IPS DF 4.7 (cell line): ENCODE measurements around the gene RHBDL1.

Experiments used
- DNase-seq: peaks from one replicate; pipeline ENCODE4 v3.0.0-alpha.2; 2013; ENCODE audit warnings: low spot score; ENCODE audit errors: extremely low read depth

RHBDL1 gene

GRCh38 chr16:717450-718245 lies 42.2 kb downstream of the RHBDL1 start:
- no peak for DNase-seq

GRCh38 chr16:718389-718788 lies 42.9 kb downstream of the RHBDL1 start:
- DNase-seq, result no peak

DNA sequence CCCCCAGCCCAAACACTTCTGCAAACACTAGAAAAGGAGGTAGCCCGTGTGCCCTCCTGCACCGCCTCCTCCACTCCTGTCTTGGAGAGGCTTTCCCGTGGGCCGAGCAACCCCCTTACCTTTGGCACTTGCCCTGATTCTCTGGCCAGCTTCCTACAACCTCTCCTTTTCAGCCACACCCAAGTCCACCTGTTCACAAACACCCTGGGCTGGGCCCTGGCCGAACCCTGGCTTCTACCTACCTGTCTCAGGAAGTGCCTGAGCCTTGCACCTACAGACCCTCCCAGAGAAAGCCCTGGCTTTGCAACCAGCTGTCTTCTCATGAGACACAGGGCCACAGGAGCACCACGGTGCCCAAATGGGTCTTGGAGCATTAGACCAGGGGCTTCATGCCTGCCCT lies 43.5 kb downstream of the RHBDL1 start:
- no peak for DNase-seq

GRCh38 chr16:719815-720446 lies 44.5 kb downstream of the RHBDL1 start:
- DNase-seq, result no peak

DNA sequence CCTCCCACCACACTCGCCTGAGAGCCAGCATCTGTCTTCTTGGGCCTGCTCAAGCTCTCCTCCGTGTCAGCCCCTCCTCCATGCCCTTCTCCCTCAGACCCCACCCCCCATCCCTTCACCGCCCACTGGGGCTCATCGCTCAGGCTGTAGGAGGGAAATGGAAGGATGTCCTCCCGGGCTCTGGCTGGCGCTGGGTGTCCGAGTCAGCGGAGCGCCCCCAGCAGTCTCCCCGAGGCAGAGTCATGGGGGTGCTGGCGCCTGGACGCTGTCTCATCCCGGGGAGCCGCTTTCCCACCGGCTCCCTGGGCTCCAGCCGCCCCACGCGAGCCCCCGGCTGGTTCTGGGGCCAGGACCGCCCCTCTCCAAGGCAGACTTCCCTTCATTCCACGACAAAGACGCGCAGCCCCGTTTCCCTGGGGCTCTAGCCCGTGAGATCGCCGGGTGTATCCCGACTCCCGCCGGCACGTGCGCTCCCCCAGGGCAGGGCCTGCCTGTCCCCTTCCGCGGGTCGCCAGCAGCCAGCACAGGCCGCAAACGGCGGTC lies 45.0 kb downstream of the RHBDL1 start:
- no peak for DNase-seq

GRCh38 chr16:720990-721764 lies 45.7 kb downstream of the RHBDL1 start, which contains the start of gene ANTKMT:
TSS of gene ANTKMT (plus strand) at chr16:721146. CDS start at chr16:721275, 129 bp downstream.
- DNase-seq, result no peak

DNA sequence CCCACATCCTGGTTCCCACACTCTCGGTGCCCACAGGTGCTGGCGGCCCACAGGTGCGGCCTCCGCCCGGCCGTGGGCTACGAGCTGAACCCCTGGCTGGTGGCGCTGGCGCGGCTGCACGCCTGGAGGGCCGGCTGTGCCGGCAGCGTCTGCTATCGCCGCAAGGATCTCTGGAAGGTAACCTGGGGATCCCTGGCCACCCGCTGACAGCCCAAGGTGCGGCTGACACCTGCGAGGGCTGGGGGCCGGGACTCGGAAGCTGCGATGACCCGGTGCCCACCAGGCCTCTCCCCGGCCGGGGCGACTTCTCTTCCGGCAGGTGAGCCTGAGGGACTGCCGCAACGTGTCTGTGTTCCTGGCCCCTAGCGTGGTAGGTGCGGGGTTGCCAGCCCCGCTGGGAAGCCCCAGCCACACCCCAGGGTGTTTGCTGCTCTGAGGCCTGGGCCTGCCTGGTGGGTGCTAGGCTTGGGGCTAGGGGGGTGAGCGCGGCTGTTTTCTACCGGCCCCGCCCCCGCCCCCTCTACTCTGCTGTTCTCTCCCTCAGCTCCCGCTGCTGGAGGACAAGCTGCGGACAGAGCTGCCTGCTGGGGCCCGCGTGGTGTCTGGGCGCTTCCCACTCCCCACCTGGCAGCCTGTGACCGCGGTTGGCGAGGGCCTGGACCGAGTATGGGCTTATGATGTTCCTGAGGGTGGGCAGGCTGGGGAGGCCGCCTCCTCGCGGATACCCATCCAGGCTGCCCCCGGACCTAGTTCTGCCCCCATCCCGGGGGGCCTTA lies 46.5 kb downstream of the RHBDL1 start:
- no peak for DNase-seq

DNA sequence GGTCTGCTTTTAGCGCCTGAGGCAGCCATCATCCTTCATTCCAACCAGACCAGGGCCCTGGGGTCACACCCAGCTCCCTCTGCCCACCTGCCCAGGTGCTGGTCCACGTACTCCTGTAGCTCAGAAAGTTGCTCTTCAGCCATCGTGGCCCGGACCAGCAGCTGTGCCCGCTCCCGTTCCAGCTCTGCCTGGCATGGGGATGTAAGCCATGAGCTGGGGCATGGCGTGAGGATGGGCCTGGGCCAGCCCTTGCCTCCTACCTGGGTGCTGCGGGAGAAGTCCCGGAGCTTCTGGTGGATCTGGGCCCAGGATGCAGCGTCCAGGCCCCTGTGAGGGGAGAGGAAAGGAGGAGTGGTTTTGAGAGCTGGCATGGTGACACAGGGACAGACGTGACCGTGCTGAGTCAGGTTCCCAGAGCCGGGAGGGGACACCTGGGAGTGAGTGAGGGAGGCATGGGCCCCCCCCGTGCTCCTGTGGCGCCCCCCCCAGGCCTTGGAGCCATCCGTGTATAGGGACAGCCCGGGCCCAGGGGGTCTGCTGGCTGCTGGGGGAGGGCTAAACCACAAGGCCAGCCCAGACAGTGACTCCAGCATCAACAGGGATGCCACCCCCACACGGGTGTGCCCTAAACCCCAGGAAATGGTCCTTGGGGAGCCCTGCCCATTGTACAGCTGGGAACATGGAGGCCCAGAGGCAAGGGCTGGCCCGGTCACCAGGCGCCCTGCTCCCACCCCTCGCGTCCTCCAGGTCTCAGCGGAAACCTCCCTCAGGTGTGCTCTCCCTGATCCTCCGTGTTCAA lies 47.6 kb downstream of the RHBDL1 start:
- DNase-seq, result no peak

DNA sequence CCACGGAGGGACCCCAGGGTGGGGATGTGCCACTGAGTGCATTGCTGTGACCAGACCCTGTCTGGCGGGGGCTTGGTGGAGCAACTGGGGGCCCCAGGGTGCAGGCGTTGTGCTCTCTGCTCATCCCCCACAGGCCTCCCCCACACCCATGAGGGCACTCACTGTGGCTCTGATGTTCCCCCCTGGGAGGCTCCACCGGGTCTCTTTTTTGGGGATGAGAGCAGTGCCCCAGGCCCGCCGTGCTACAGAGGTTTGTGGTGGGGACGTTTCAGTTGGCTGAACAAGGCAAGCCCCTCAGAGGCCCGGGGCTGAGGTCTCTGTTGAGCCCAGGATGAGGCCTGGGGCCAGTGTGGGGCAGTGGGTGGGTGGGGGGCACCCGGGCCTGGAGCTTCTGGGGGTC lies 48.2 kb downstream of the RHBDL1 start:
- no peak for DNase-seq

- no peak for DNase-seq
These were observed 48.9 kb downstream of the RHBDL1 start for GRCh38 chr16:724188-725040.

- no peak for DNase-seq
These were observed 49.5 kb downstream of the RHBDL1 start for GRCh38 chr16:725041-725376.

DNA sequence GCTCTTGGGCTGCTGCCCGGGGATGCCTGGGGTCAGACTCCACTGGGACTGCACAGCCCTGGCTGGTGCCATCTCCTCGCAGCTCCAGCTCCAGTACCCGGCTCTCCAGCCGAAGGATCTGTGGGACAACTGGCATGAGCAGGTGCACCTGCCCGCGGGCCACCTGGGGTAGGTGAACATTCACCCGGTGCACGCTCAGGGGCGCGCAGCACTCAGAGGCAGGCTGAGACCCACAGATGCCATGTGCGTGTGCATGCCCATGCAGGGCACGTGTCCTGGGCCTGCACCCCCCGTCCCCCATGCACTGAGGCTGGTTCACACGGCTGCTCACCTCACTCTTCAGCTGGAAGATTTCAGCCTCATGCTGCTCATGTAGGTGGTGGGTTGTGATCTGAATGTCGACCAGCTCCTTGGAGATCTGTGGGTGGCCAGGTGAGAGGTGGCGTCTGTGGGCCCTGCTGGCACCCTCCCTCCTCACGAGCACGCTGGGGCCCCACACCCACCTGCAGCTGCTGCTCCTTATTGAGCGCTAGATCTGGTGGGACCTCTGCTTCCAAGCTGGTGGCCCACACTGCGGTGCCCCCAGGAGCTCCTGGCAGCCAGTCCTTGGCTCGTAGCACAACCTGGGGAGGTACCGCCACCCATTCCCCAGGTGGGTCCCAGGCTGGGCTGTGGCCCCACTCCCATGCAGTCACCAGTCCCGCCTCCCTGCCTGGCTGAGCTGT lies 50.2 kb downstream of the RHBDL1 start:
- no peak for DNase-seq

DNA sequence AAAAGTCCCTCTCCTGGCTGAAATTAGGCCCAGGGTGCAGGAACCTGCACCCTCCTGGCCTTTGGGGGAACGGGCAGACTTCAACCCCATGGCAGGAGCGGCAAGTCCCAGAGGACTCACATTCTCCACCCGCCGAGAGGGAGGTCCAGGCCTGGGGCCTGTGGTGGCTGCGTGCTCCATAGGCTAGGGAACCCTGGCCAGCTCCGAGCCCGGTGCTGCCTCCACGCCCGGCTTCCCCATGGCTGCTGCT lies 50.6 kb downstream of the RHBDL1 start:
- no peak for DNase-seq

DNA sequence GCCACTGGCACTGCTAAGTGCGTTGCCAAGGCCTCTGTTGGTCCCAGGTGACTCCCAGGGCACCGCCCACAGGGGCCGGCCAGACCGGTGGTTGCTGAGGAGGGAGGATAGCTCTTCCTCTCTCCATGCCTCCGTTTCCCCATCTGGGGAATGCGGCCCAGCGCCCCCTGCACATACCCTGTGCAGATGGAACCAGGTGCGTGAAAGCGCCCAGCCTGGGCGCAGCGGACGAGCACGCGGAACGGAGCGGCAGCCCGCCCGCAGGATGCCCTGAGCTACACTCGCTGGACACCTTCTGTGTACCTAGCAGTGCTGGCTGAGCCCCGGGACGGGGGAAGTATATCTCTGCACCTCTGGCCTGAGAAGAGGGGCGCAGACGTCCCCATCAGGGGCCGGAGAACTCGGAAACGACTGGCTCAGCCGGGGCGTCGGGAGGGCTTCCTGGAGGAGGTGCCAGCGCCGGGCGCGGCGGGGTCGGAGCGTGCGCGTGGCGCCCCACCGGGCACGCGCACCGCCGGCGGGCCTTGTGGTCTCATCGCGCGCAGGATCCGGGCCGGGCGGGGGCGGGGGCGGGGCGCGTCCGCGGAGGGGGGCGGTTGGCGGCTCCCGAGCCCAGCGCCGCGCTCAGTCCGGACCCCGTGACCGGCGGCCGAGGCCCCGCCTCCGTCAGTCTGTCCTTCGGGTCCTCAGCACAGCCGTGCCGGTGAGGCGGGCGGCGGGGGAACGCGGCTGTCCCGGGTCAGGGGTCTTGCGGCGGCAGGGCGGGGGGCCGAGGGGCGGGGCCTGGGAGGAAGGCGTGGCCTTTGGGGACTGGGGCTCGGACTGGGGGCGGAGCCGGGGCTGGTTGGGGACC lies 51.2 kb downstream of the RHBDL1 start, which contains the start of the genes CCDC78 and HAGHL:
CCDC78 (minus strand) TSS at position 6 of the 853 bp plus-strand sequence. CDS start 76 bp downstream, outside the sequence.
HAGHL (plus strand) TSS at position 669 of the 853 bp plus-strand sequence. CDS start 404 bp downstream, outside the sequence.
- no peak for DNase-seq

GRCh38 chr16:727291-727977 lies 52.0 kb downstream of the RHBDL1 start:
- no peak for DNase-seq
